ENCODE measurements around the gene CCDC201.

The CCDC201 gene

GRCh38 chr7:45889367-45890067 lies 16.6 kb upstream of the CCDC201 start:
- H3K4me3 ChIP-seq (ENCODE audit: low read depth, low read length) = no peak overlapping the region
- no peak for TF ChIP-seq CTCF (IDR thresholded peaks at IDR 0.05; ENCODE audit: borderline replicate concordance, insufficient read depth, low read depth, low read length)

- no peak for TF ChIP-seq CTCF (IDR thresholded peaks at IDR 0.05; ENCODE audit: borderline replicate concordance, insufficient read depth, low read depth, low read length)
- H3K4me3 ChIP-seq (ENCODE audit: low read depth, low read length) = no peak overlapping the region
These were observed 16.1 kb upstream of the CCDC201 start for GRCh38 chr7:45888993-45889366.

- no peak within 1 kb of the TSS for H3K4me3 ChIP-seq (ENCODE audit: low read depth, low read length)
- no peak for TF ChIP-seq CTCF (IDR thresholded peaks at IDR 0.05; ENCODE audit: borderline replicate concordance, insufficient read depth, low read depth, low read length)
These were observed 15.5 kb upstream of the CCDC201 start, which contains the start of gene IGFBP1 for GRCh38 chr7:45888185-45888992. Gene IGFBP1, plus strand, starts transcription at chr7:45888488. Its CDS starts 165 bp downstream, at chr7:45888653.

GRCh38 chr7:45886931-45887667 lies 14.2 kb upstream of the CCDC201 start:
- TF ChIP-seq CTCF (IDR thresholded peaks at IDR 0.05; ENCODE audit: borderline replicate concordance, insufficient read depth, low read depth, low read length) = no peak
- H3K4me3 ChIP-seq (ENCODE audit: low read depth, low read length) = no peak overlapping the region

- no peak overlapping the region for H3K4me3 ChIP-seq (ENCODE audit: low read depth, low read length)
- TF ChIP-seq CTCF (IDR thresholded peaks at IDR 0.05; ENCODE audit: borderline replicate concordance, insufficient read depth, low read depth, low read length) = no peak
These were observed 12.5 kb upstream of the CCDC201 start for GRCh38 chr7:45885264-45885882.

- no peak overlapping the region for H3K4me3 ChIP-seq (ENCODE audit: low read depth, low read length)
- TF ChIP-seq CTCF (IDR thresholded peaks at IDR 0.05; ENCODE audit: borderline replicate concordance, insufficient read depth, low read depth, low read length) = no peak
These were observed 11.3 kb upstream of the CCDC201 start for GRCh38 chr7:45884136-45884535.
